Colonic mucosa (tissue), 4 donors: ENCODE results near the gene PTPRT. TPM values are rescaled to one million over a fixed set of nuclear protein-coding genes. Genes with fewer than 3 reads are reported as not detected.

Source experiments
- DNase-seq: peaks from one replicate; pipeline ENCODE4 v3.0.0-alpha.2; 2020
- H3K27ac ChIP-seq: fragments of 200-600 bp; one replicate; pipeline ENCODE4 v1.8.0; 2021
- H3K27me3 ChIP-seq: fragments of 200-600 bp; one replicate; pipeline ENCODE4 v1.8.0; 2021
- H3K36me3 ChIP-seq: fragments of 200-600 bp; one replicate; pipeline ENCODE4 v1.8.0; 2021
- H3K4me1 ChIP-seq: fragments of 200-600 bp; one replicate; pipeline ENCODE4 v1.8.0; 2021; ENCODE audit warnings: mild to moderate bottlenecking
- H3K4me3 ChIP-seq: fragments of 200-600 bp; one replicate; pipeline ENCODE4 v1.8.0; 2021
- H3K9ac ChIP-seq, 2 donors: one replicate each; pipeline ENCODE4 v1.7.0; 2013; ENCODE audit warnings: control low read depth in 2 of 2, low read depth in 2 of 2, low read length in 2 of 2
- H3K9me3 ChIP-seq: fragments of 200-600 bp; one replicate; pipeline ENCODE4 v1.8.0; 2021
- CTCF ChIP-seq: fragments of 200-600 bp; IDR thresholded peaks from one replicate; pipeline ENCODE4 v1.8.0; 2022; ENCODE audit warnings: antibody characterized with exemption, mild to moderate bottlenecking
- intact Hi-C: fragments of 100-400 bp; cut with DNase I; formaldehyde crosslinking; loops from one replicate; pipeline ENCODE4 v1.14.1; 2022
- total RNA-seq, 2 donors: library from RNA; stranded (reverse); fragmentation: NEBNext Ultra II Directional in 1 of 2; extraction: Animal tissue kit (Norgen Biotek cat#: 25700) in 1 of 2; gene quantifications; one replicate each; pipeline ENCODE4 v1.2.1, GENCODE V29; 2021
- donor health status: healthy.
- donor health status: DM: no; HTN: no; CAD: no.
- donor health status: DM: no; HTN: no; CAD: no.

The PTPRT gene
- total RNA-seq, 2 donors from 2014 or later = 0.11 to 0.12 TPM

DNA sequence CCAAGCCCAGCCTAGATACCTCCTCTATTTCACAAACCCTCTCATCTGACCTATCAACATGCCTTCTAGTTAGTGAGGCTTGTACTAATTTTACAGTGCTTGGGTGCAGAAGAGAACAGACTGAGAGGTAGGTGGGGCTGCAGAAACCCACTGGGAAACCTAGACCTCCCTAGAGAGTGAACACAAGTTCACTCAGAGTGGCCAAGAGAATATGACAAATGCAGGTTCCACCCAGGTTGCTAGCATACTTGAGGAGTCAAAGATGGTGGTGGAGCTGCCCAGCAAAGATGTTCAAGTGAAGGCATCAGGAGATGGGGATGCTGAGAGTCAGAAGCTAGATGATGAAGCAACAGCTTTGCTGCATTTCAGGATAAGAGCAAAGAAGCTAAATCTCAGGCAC, 337.0 kb downstream of the PTPRT start:
- H3K4me1 ChIP-seq = no peaks in the 10 kb centered on the region
- intact Hi-C loops = no loop called here
- no peak overlapping the region for H3K27ac ChIP-seq
- DNase-seq = no peak
- H3K9me3 ChIP-seq = no peaks in the 10 kb centered on the region
- no peak overlapping the region for H3K9ac ChIP-seq
- H3K27me3 ChIP-seq = no peaks in the 10 kb centered on the region
- H3K36me3 ChIP-seq = no peaks in the 10 kb centered on the region
- no peak overlapping the region for H3K4me3 ChIP-seq
- no peak for TF ChIP-seq CTCF

GRCh38 chr20:42846784-42847490, 342.8 kb downstream of the PTPRT start:
- H3K9me3 ChIP-seq = no peaks in the 10 kb centered on the region
- H3K9ac ChIP-seq = no peak overlapping the region
- H3K4me1 ChIP-seq = no peaks in the 10 kb centered on the region
- intact Hi-C loops = no loop called here
- H3K27ac ChIP-seq = no peak overlapping the region
- no peak for TF ChIP-seq CTCF
- no peak overlapping the region for H3K4me3 ChIP-seq
- H3K27me3 ChIP-seq = no peaks in the 10 kb centered on the region
- no peaks in the 10 kb centered on the region for H3K36me3 ChIP-seq
- DNase-seq = no peak

GRCh38 chr20:42844751-42845150, 345.0 kb downstream of the PTPRT start:
- Histone ChIP-seq H3K9me3 (no peaks in the 10 kb centered on the region), H3K4me3 (no peak overlapping the region), H3K4me1 (no peaks in the 10 kb centered on the region), H3K9ac (no peak overlapping the region), H3K27me3 (no peaks in the 10 kb centered on the region), H3K36me3 (no peaks in the 10 kb centered on the region), H3K27ac (no peak overlapping the region)
- no peak for DNase-seq
- no peak for TF ChIP-seq CTCF
- intact Hi-C loops = no loop called here

GRCh38 chr20:42837456-42837855, 352.2 kb downstream of the PTPRT start:
- Histone ChIP-seq H3K9me3 (no peaks in the 10 kb centered on the region), H3K27me3 (no peaks in the 10 kb centered on the region), H3K27ac (no peak overlapping the region), H3K4me3 (no peak overlapping the region), H3K4me1 (no peaks in the 10 kb centered on the region), H3K9ac (no peak overlapping the region), H3K36me3 (no peaks in the 10 kb centered on the region)
- no peak for DNase-seq
- no peak for TF ChIP-seq CTCF
- intact Hi-C loops = no loop called here

- Histone ChIP-seq H3K36me3 (no peaks in the 10 kb centered on the region), H3K4me1 (no peaks in the 10 kb centered on the region), H3K27me3 (no peaks in the 10 kb centered on the region), H3K9ac (no peak overlapping the region), H3K4me3 (no peak overlapping the region), H3K27ac (no peak overlapping the region), H3K9me3 (no peaks in the 10 kb centered on the region)
- intact Hi-C loops = no loop called here
- DNase-seq = no peak
- no peak for TF ChIP-seq CTCF
These were observed 353.4 kb downstream of the PTPRT start for GRCh38 chr20:42836339-42836738.
